Stimulated activated CD4-positive, alpha-beta T cell treated with anti-CD3 and anti-CD28 coated beads, Interleukin-15, amount 100 ng/mL, for 48 hours (primary cell): Measurements from ENCODE around the gene TBL3.
"Not testable (repeated sequence)": the region's sequence is repeated elsewhere in the genome, so short reads cannot be mapped to it uniquely, and the experiment has no call there.

ENCODE experiments used
- DNase-seq, 2 donors: peaks; one replicate each; pipeline ENCODE4 v3.0.0-alpha.2; 2020; ENCODE audit warnings: low read depth in 2 of 2

TBL3 gene

GRCh38 chr16:1942810-1943726 lies 28.8 kb upstream of the TBL3 start, which contains the start of gene MSRB1:
TSS of gene MSRB1 (minus strand) at chr16:1943199. CDS start at chr16:1943156, 43 bp downstream.
- DNase-seq = peak; percentile 99 to 100

- no peak for DNase-seq
Measured at GRCh38 chr16:1944612-1945199, 27.1 kb upstream of the TBL3 start.

DNA sequence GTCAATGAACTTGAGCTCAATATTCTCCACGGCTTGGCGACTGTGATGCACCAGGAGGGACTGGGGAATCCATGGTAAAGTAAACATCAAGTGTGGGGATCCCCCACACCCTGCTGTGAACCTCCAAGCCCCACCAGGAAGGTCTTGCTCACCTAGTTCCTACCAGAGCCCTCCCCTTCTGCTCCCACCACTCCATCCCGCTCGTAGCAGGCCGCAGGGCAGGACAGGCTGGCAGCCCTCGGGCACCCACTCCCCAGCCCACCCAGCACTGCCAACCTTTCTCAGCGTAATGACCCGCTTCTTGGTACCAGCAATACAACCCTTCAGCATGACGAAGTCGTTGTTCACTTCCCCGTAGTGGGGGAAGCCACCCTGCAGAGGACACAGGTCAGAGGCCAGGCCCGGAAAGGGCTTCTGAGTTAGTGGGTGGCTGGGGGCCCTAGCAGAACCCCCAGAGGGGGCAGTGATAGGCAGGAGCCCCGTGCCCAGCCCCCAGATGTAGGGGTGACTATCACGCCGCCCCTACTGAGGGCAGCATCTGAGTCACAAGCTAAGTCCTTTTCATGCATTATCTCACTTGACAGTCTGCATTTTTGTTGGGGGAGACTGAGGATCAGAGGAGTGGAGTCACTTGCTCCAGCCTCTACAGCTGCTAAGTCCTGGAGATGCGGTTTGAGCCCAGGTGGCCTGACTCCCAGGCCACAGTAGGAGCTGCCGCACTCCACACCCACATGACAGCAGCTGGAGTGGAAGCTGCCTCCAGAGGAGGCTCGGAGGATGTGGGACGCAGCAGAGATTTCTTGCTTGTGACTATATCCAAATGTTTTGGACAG lies 26.1 kb upstream of the TBL3 start:
- no peak for DNase-seq

GRCh38 chr16:1946495-1947368 lies 25.1 kb upstream of the TBL3 start:
- no peak for DNase-seq

DNA sequence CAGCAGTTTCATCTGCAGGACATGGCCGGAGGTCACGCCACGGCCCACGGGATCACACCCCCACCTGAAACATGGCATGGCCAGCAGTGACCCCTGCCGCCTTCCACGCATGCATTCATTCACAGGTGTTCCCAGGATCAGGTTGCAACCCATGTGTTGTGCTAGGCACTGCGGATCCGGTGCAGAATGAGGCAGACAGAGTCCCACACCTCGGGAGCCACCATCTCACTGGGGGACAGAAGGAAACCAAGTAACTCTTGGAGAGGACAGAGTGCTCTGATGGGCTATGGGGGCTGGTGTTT lies 24.5 kb upstream of the TBL3 start:
- no peak for DNase-seq

DNA sequence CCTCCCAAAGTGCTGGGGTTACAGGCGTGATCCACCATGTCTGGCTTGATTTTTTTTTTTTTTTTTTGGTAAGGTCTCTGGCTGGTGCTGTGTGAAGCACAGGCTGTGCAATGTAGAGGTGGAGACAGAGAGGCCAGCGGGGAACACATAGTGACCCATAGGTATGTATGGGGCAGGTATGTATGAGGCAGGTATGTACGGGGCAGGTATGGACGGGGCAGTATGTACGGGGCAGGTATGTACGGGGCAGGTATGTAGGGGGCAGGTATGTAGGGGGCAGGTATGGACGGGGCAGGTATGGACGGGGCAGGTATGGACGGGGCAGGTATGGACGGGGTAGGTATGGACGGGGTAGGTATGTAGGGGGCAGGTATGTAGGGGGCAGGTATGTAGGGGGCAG lies 22.3 kb upstream of the TBL3 start:
- DNase-seq = no peak

GRCh38 chr16:1950047-1950446 lies 21.8 kb upstream of the TBL3 start:
- no peak for DNase-seq

DNA sequence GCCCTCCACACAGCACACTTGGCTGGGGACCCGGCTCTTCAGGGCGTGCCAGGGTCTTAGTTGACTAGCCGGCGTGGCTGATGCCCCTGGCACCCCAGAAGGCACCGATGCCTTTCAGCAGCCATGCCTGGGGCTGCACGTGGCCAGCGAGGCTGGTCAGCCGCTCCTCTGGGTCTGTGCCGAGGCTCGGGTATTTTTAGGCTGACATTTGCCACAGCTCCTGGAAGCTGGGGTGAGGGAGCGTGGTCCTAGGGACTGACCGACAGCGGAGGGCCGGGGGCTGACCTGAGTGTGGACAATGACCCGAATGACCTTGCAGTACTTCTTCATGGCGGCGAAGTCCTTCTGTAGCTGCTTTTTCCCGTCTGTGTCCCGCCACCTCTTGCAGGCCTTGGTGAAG lies 21.3 kb upstream of the TBL3 start:
- DNase-seq = no peak

DNA sequence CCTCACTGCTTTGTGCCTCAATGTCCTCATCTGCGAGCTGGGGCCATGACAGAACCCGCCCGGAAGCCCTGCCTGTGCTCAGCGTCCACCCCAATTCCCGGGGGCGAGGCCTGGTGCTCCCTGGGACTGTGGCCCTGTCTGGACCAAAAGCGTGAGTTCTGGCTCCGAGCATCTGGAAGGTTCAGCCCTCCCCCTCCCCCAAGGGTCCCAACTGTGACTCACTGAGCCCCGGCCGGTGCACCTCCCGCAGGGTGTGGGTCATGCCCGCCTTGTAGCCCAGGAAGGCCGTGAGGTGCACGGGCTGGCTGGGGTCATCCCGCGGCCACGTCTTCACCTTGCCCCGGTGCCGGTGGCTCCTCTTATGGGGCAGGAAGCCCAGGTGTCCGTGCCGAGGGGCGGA lies 18.1 kb upstream of the TBL3 start:
- DNase-seq = no peak

DNA sequence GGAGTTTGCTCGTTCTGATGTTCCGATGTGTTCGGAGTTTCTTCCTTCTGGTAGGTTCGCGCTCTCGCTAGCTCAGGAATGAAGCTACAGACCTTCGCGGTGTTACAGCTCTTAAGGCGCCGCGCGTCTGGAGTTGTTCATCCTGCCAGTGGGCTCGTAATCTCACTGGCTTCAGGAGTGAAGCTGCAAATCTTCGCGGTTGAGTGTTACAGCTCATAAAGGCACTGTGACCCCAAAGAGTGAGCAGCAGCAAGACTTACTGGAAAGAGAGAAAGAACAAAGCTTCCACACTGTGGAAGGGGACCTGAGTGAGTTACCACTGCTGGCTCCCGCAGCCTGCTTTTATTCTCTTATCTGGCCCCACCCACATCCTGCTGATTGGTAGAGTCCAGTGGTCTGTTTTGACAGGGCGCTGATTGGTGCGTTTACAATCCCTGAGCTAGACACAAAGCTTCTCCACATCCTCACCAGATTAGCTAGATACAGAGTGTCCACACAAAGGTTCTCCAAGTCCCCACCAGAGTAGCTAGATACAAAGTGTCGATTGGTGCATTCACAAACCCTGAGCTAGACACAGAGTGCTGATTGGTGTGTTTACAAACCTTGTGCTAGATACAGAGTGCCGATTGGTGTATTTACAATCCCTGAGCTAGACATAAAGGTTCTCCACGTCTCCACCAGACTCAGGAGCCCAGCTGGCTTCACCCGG lies 14.3 kb upstream of the TBL3 start:
- DNase-seq = not testable (repeated sequence)

GRCh38 chr16:1958143-1958491 lies 13.7 kb upstream of the TBL3 start:
- not testable (repeated sequence) for DNase-seq

- no peak for DNase-seq
Measured at GRCh38 chr16:1958715-1959268, 13.1 kb upstream of the TBL3 start.

GRCh38 chr16:1959269-1960039 lies 12.4 kb upstream of the TBL3 start, which contains the start of gene NDUFB10:
TSS of gene NDUFB10 (plus strand) at chr16:1959538. CDS start at chr16:1959625, 87 bp downstream.
- DNase-seq = peak; percentile 78 to 91

- DNase-seq = peak in 1 of 2 donors; percentile 42
Measured at GRCh38 chr16:1960665-1961630, 10.9 kb upstream of the TBL3 start.

DNA sequence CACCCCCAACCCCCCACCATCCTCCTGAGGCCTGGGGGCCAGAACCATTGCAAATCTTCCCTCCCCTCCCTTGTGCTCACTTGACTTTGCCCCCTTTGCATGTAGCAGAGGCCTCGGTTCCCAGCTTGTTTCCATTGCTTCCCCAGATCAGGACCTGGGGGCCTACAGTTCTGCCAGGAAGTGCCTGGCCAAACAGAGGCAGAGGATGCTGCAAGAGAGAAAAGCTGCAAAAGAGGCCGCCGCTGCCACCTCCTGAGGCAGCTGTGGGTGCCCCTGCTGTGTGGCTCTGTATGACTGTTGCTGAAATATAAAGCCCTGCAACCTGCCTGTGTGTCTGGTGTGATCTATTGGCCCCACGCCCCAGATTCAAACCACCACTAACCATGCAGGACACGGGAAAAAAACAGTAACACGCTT lies 10.2 kb upstream of the TBL3 start:
- no peak for DNase-seq

DNA sequence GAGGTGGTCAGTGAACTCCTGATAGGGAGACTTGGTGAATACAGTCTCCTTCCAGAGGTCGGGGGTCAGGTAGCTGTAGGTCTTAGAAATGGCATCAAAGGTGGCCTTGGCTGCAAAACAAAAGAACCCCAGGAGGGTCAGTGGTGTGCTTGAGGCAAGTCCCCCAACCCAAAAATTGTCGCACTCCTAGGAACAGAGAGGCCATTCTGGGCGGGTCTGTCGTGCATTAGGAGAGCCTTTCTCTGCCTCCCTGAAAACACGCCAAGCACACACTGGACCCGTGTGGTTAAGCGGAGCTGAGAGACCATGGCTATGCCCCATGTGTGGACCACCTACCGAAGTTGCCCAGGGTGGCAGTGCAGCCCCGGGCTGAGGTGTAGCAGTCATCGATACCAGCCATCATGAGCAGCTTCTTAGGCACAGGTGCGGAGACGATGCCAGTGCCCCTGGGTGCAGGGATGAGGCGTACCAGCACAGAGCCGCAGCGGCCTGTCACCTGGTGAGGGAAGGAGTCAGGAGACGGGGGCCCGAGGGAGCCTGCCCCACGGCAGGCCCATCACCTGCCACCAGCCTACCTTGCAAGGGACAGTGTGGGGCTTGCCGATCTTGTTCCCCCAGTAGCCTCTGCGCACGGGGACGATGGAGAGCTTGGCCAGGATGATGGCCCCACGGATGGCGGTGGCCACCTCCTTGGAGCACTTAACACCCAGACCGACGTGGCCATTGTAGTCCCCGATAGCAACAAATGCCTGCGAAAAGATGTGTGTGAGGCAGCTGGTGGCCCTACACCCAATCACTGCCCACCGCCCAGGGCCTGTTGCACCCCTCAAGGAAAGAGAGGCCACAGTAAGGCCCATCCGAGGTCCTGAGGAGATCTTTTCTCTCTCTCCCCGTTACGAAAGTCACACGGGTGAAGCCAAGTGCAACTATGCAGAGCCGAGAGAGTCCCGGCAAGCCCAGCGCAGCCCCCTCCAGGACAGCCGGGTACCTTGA lies 9.4 kb upstream of the TBL3 start:
- not testable (repeated sequence) for DNase-seq

DNA sequence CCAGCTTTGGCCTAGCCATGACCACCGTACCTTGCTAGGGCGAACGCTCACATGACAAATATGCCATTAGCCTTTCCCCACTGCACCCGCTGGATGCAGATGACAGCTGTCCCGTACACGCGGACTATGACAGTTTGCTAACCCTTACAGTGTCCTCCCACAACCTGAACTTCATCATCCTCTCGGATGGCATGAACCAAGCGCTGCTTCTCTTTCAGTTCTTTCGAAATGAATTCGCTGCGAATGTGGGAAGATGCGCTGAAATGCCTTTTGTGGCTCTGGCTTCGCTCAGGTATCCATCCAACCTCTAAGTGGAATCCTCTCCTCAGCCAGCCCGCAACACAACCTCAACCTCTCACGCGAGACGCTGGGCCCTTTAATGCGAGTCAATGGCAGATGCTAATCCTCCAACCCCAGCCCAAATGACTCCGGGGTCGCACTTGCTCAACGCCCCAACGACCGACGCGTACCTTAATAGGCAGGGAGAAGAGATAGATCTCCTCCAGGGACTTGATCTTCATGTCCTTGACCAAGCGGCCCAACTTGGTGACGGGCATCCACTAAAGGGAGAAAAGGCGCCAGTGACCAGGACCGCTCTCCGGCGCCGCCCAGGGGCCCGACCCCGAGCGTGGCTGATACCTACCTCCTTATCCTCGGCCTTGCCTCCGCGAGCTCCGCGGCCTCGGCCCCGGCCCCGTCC lies 7.9 kb upstream of the TBL3 start:
- DNase-seq = peak in 1 of 2 donors; percentile 22
